HG02973 (cell line): ENCODE data around the gene CD27.
"Not testable (repeated sequence)": the region's sequence is repeated elsewhere in the genome, so short reads cannot be mapped to it uniquely, and the experiment has no call there.

Experiments used
- ATAC-seq: cut with Tn5 transposase; IDR thresholded peaks from one replicate; pipeline ENCODE4 v1.9.1; 2021; ENCODE audit warnings: moderate library complexity; ENCODE audit not compliant: unreplicated experiment

The CD27 gene

GRCh38 chr12:6444704-6445688 lies at the start of gene CD27:
Gene CD27, plus strand, starts transcription at chr12:6444955. Its CDS starts 141 bp downstream, at chr12:6445096.
- ATAC-seq = no peak

GRCh38 chr12:6396031-6396430 lies 48.7 kb upstream of the CD27 start:
- no peak for ATAC-seq

GRCh38 chr12:6399884-6400644 lies 44.7 kb upstream of the CD27 start:
- ATAC-seq = no peak

GRCh38 chr12:6404390-6404789 lies 40.4 kb upstream of the CD27 start:
- ATAC-seq = no peak

- no peak for ATAC-seq
These were observed 38.8 kb upstream of the CD27 start for GRCh38 chr12:6405963-6406362.

DNA sequence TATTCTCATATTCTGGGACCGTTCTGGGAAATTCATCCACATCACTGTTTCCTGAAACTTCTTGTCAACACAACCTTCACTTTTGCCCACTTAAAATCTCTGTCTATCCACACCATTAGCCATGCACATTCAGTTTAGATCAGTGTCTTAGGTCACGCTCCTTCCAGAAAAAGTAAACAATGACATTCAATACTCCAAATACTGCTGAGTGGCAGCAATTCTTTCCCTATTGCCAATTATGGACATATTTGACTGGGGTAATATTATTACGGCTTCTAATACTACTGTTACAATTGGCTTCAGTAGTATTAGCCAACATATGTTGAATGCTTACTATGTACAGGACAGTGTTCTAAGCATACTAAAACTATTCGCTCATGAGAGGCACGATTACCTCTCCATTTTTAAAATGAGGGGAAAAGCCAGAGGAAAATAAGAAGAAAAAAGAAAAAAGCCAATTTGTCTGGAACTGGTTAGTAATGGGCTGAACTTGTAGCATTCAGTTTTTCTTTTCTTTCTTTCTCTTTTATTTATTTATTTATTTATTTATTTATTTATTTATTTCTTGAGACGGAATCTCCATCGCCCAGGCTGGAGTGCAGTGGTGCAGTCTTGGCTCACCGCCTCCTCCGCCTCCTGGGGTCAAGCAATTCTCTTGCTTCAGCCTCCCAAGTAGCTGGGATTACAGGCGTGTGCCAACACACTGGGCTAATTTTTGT lies 37.4 kb upstream of the CD27 start:
- no peak for ATAC-seq

GRCh38 chr12:6416596-6416995 lies 28.2 kb upstream of the CD27 start:
- no peak for ATAC-seq

DNA sequence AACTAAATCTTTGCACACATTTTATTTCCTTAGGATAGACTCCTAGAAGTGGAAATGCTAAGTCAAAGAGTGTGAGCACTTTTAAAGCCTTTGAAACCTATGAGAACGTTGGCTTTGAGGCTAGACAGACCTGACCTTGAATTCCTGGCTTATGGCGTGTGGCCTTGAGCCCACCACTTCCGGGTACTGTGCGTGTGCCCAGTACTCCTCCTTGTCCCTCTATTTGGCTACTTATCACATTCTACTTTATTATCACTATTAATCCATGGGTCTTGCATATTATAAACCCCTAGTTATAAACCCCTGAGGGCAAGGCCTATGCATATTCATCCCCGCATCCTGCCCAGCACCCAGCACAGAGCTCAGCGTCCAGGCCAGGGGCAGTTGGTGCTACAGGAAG lies 26.0 kb upstream of the CD27 start:
- no peak for ATAC-seq

DNA sequence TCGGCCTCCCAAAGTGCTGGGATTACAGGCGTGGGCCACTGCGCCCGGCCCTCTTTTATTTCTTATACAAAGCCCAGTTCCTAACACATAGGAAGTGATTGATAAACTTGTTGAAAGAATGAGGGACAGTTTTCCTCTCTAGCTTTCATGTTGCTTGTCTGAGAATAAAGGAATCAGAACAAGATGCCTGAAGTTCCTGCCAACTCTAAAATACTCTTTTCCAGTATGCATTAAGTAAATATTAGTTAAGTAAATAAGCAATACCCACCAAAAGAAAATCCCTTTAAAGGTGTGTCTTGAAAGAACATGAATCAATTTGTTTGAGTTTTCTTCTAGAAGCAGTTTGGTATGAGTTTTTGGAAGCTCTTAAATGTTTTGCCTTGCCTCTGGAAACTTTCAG lies 24.4 kb upstream of the CD27 start:
- no peak for ATAC-seq

- no peak for ATAC-seq
These were observed 21.3 kb upstream of the CD27 start for GRCh38 chr12:6423267-6424007.

DNA sequence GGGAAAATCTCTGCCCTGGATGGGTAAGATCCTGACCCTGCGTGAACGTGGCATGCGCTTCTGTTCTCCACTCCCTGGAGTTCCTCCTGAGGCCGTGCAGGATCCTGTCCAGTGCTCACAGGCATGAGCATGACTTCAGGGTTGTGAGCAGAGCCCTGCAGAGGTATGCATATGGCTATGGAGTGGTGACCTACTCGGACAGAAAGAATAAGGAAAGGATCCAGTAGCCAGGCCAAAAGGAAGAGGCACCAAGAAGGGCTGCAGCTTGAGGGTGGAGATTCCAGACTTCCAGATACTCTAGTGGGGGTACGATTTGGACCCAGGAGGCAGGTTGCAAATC lies 20.8 kb upstream of the CD27 start:
- ATAC-seq = no peak

GRCh38 chr12:6424866-6425265 lies 19.9 kb upstream of the CD27 start:
- no peak for ATAC-seq

DNA sequence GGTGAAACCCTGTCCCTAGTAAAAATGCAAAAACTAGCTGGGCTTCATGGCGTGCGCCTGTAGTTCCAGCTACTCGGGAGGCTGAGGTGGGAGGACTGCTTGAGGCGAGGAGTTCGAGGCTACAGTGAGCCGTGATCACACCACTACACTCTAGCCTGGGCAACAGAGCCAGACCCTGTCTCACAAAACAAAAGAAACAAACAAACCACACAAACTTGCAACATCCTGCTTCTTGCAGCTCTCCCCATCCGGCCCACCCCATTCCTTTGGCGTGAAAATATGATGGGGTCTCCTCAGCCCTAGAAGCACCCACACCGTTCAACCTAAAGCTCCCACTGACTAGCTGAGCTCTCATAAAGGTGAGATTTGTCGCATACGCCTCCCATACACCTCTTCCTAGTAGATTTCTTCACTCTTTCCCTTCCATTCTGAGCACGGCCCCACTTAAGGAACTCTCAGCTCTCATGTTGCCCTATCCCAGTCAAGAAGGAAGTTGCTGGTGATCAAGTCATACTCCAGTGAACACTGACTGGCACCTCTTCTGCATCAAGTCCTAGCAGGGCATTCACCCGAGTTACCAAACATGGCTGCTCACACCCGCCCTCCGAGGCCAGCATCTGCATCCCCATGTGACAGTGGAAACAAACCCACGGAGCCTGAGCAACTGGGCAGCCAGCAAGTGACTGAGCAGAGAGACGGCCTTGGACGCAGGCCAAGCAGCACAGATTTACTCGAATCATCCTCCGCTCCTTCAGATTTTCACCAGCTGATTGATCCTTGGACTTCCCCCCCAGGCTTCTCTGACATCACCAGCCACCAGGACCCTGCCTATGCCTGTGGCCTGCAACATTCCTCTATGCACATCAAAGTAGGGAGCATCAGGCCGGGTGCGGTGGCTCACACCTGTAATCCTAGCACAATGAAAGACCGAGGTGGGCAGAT lies 18.9 kb upstream of the CD27 start:
- ATAC-seq = no peak

DNA sequence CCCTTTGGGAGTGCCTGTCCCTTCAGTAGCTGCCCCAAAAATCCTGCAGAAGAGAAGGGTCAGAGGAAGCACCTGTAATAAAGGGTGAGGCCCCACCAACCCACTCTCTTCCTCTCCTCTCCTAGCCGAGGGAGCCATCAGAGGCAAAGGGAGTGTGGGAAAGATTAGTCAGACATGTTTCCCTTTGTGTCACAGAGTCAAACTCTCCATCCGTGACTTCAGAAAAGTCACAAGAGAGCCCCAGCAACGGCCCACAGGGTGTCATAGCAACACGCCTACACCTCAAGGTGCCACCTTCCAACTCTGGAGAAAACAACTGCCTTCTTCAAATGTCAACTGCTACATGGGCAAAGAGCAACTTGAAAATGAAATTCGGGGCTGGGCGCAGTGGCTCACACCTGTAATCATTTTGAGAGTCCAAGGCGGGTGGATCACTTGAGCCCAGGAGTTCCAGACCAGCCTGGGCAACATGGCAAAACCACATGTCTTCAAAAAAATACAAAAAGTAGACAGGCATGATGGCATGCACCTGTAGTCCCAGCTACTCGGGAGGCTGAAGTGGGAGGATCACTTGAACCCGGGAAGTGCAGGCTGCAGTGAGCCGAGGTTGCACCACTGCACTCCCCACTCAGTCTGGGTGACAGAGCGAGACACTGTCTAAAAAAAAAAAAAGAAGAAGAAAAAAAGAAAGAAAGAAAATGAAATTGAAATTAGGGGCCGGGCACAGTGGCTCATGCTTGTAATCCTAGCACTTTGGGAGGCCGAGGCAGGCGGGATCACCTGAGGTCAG lies 17.7 kb upstream of the CD27 start:
- peak; percentile 57 for ATAC-seq

GRCh38 chr12:6427796-6428195 lies 17.0 kb upstream of the CD27 start:
- ATAC-seq = not testable (repeated sequence)

DNA sequence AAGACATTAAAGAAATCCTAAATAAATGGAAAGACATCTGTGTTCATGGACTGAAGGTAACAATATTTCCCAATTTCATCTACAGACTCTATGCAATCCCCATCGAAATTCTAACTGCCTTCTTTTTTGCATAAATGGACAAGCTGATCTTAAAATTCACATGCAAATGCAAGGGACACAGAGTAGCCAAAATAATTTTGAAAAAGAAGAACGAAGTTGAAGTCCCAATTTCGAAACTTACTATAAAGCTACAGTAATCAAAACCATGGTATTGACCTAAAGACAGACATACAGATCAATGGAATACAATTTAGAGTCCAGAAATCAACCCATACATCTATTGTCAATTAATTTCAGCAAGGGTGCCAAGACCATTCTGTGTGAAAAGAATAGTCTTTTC lies 16.4 kb upstream of the CD27 start:
- ATAC-seq = no peak

GRCh38 chr12:6430124-6430989 lies 14.4 kb upstream of the CD27 start:
- no peak for ATAC-seq

GRCh38 chr12:6432991-6433390 lies 11.8 kb upstream of the CD27 start:
- no peak for ATAC-seq
